Endothelial cell of umbilical vein (primary cell): ENCODE data around the gene MED25. TPM values are rescaled to one million over a fixed set of nuclear protein-coding genes. Genes with fewer than 3 reads are reported as not detected.

Experiments used
- BruUV-seq: library from RNA; stranded (reverse); fragments of 400-500 nt; replicated peaks from 2 replicates; lab custom pipeline; 2021; lab: Mats Ljungman, UMichigan
- CTCF ChIA-PET: fragments of 300-600, 350-600 bp; sonication (Branson Sonifier 250); formaldehyde crosslinking; loops from one replicate; lab custom pipeline; 2021; ENCODE audit warnings: antibody characterized with exemption, inconsistent platforms; lab: Charles Lee
- POLR2A ChIA-PET: fragments of 300-600, 350-600 bp; sonication (Branson Sonifier 250); formaldehyde crosslinking; loops from one replicate; lab custom pipeline; 2021; ENCODE audit warnings: antibody characterized with exemption, inconsistent platforms; lab: Charles Lee
- DNase-seq: peaks from one replicate; pipeline ENCODE4 v3.0.0-alpha.2; 2011; ENCODE audit warnings: low read depth, low spot score
- FAIRE-seq: peaks from 2 replicates; lab custom pipeline; 2011; peaks lifted over from hg19 to GRCh38; lab: Jason Lieb, UNC
- H2AFZ ChIP-seq: 2 replicates; pipeline ENCODE4 v1.6.0; 2012; ENCODE audit warnings: low read depth, low read length, control low read depth, inconsistent platforms
- H3K27ac ChIP-seq: 2 replicates; pipeline ENCODE4 v1.5.1; 2011; ENCODE audit warnings: low read depth, mild to moderate bottlenecking, control low read depth, low read length, moderate library complexity; ENCODE audit not compliant: insufficient read depth
- H3K27me3 ChIP-seq, 2 experiments: 2 replicates each; pipeline versions ENCODE4 v1.6.0 to v1.6.1; 2011; ENCODE audit warnings: low read length in 2 of 2, mixed read lengths in 1 of 2; ENCODE audit not compliant: control insufficient read depth in 2 of 2, insufficient read depth in 2 of 2
- H3K36me3 ChIP-seq, 2 experiments: 2 replicates in 1 of 2; 3 replicates in 1 of 2; pipeline ENCODE4 v1.5.1; 2011; ENCODE audit warnings: low read length in 2 of 2, mild to moderate bottlenecking in 1 of 2, moderate library complexity in 1 of 2; ENCODE audit not compliant: control insufficient read depth in 2 of 2, insufficient read depth in 2 of 2; ENCODE audit errors: extremely low read depth in 1 of 2
- H3K4me1 ChIP-seq: 3 replicates; pipeline ENCODE4 v1.5.1; 2011; ENCODE audit warnings: mild to moderate bottlenecking, low read length; ENCODE audit not compliant: control insufficient read depth, insufficient read depth; ENCODE audit errors: extremely low read depth
- H3K4me2 ChIP-seq: 2 replicates; pipeline ENCODE4 v1.6.1; 2011; ENCODE audit warnings: low read length, control low read depth, mixed read lengths; ENCODE audit not compliant: insufficient read depth
- H3K4me3 ChIP-seq, 3 experiments: fragments of 200-600 bp in 1 of 3; sonication (generic), shearing (Covaris generic) in 1 of 3; replicated peaks in 1 of 3; 2 replicates each; pipeline ENCODE4 v1.5.1; 2011 to 2016; ENCODE audit warnings: control low read depth in 3 of 3, low read length in 3 of 3, mild to moderate bottlenecking in 2 of 3, inconsistent platforms in 1 of 3, low read depth in 1 of 3, moderate library complexity in 1 of 3; ENCODE audit not compliant: insufficient read depth in 1 of 3
- H3K79me2 ChIP-seq: 2 replicates; pipeline ENCODE4 v1.6.0; 2012; ENCODE audit warnings: low read length, inconsistent platforms; ENCODE audit not compliant: control insufficient read depth, insufficient read depth
- H3K9ac ChIP-seq: replicated peaks from 2 replicates; pipeline ENCODE3; 2011; ENCODE audit warnings: low read length, control low read depth; ENCODE audit not compliant: insufficient read depth; ENCODE audit errors: extremely low read depth
- H3K9me1 ChIP-seq: replicated peaks from 3 replicates; pipeline ENCODE4 v1.6.0; 2011; ENCODE audit warnings: mild to moderate bottlenecking, low read length; ENCODE audit not compliant: control insufficient read depth, insufficient read depth; ENCODE audit errors: extremely low read depth
- H3K9me3 ChIP-seq: replicated peaks from 2 replicates; pipeline ENCODE4 v1.5.1; 2012; ENCODE audit warnings: low read length, inconsistent platforms; ENCODE audit not compliant: control insufficient read depth, insufficient read depth
- H4K20me1 ChIP-seq: replicated peaks from 2 replicates; pipeline ENCODE3; 2011; ENCODE audit warnings: mild to moderate bottlenecking, low read length; ENCODE audit not compliant: control insufficient read depth, insufficient read depth; ENCODE audit errors: extremely low read depth
- EZH2 ChIP-seq: IDR thresholded peaks from 2 replicates; pipeline ENCODE4 v1.6.1; 2012; ENCODE audit warnings: borderline replicate concordance, low read depth, mild to moderate bottlenecking, moderate library complexity, low read length, inconsistent platforms; ENCODE audit not compliant: severe bottlenecking
- FOS ChIP-seq: IDR thresholded peaks from 2 replicates; pipeline ENCODE4 v1.6.1; 2011; ENCODE audit warnings: mild to moderate bottlenecking, low read length, moderate library complexity, borderline replicate concordance; ENCODE audit not compliant: insufficient read depth
- JUN ChIP-seq: IDR thresholded peaks from 2 replicates; pipeline ENCODE4 v1.6.1; 2011; ENCODE audit warnings: borderline replicate concordance, low read depth; ENCODE audit not compliant: insufficient read length, insufficient read depth
- dilution Hi-C: fragments of 300-500 bp; cut with MboI; formaldehyde crosslinking; loops from one replicate; pipeline ENCODE4 v1.15.0; 2019; ENCODE audit warnings: low sequenced_read_pairs; ENCODE audit not compliant: extremely low pct_ligation_motif_present
- intact Hi-C: fragments of 100-400 bp; cut with micrococcal nuclease; formaldehyde crosslinking; loops from one replicate; pipeline ENCODE4 v1.10.0; 2022
- polyA plus RNA-seq, 4 experiments: library from polyadenylated mRNA; depleted of rRNA in 3 of 4; stranded (reverse) in 3 of 4; unstranded in 1 of 4; fragments of >200 nt; gene quantifications; 2 replicates each; pipeline versions ENCODE4 v1.2.1 to v1.2.3, GENCODE V29; 2011 to 2012; ENCODE audit warnings: missing spikeins in 1 of 4
- total RNA-seq: library from RNA; stranded (reverse); gene quantifications from 2 replicates; pipeline ENCODE4 v1.2.3, GENCODE V29; 2021
- TF ChIP-seq, protein P1 (sequence below), 2 donors: IDR thresholded peaks; 1 replicate in 1 of 2; 2 replicates in 1 of 2; pipeline ENCODE4 v1.5.1; 2011; ENCODE audit warnings: low read length in 2 of 2, mild to moderate bottlenecking in 2 of 2, moderate library complexity in 2 of 2, control low read depth in 1 of 2, inconsistent platforms in 1 of 2, low read depth in 1 of 2; ENCODE audit not compliant: insufficient read depth in 1 of 2; ENCODE audit errors: extremely low read depth in 1 of 2

The MED25 gene
- total and polyA plus RNA-seq, 2 donors (not counting 3 experiments of a cell fraction or from before 2014, with no cell fraction given), result 31.7 to 62.9 TPM

DNA sequence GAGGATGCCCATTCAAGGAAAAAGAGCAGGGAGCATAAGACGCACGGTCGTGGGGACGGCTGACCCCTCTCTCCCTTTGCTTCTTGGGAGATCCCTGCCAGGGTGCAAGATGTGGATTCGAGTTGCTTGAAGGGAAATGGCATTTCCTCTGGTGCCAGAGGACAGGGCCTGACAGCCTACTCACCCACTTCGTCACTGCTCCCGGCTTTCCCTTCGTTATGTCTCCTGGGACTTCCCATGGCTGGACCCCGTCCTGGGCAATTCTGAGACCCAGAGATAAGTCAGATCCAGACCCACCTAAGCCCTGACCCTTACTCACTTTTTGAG lies 60.6 kb downstream of the MED25 start:
- intact Hi-C loops, result loop anchor here (1.0 to 5.0 kb wide), 2 partner anchors 12 to 426 kb away; partner anchors contain the start of genes ALDH16A1 and PIH1D1
- peak overlapping the region in 1 of 3 experiments; percentile 70 for H3K4me3 ChIP-seq
- no TSS peak for BruUV-seq
- ChIA-PET CTCF (no interaction called here), POLR2A (no interaction called here)
- FAIRE-seq (no peak), DNase-seq (no peak)
- H3K27ac ChIP-seq, result no peak overlapping the region
- H2AFZ ChIP-seq, result no peak overlapping the region
- peaks cover 10 to 36% of the 10 kb centered on the region in 2 experiments for H3K36me3 ChIP-seq
- H4K20me1 ChIP-seq, result no peaks in the 10 kb centered on the region
- peaks cover 14% of the 10 kb centered on the region for H3K4me1 ChIP-seq
- H3K9me3 ChIP-seq, result no peaks in the 10 kb centered on the region
- peak overlapping the region; percentile 83 for H3K4me2 ChIP-seq
- H3K9ac ChIP-seq, result no peak overlapping the region
- no peak for TF ChIP-seq JUN
- TF ChIP-seq, protein P1, sequence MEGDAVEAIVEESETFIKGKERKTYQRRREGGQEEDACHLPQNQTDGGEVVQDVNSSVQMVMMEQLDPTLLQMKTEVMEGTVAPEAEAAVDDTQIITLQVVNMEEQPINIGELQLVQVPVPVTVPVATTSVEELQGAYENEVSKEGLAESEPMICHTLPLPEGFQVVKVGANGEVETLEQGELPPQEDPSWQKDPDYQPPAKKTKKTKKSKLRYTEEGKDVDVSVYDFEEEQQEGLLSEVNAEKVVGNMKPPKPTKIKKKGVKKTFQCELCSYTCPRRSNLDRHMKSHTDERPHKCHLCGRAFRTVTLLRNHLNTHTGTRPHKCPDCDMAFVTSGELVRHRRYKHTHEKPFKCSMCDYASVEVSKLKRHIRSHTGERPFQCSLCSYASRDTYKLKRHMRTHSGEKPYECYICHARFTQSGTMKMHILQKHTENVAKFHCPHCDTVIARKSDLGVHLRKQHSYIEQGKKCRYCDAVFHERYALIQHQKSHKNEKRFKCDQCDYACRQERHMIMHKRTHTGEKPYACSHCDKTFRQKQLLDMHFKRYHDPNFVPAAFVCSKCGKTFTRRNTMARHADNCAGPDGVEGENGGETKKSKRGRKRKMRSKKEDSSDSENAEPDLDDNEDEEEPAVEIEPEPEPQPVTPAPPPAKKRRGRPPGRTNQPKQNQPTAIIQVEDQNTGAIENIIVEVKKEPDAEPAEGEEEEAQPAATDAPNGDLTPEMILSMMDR (IDR thresholded peaks at IDR 0.05; ENCODE audit: extremely low read depth in 1 of 2, insufficient read depth in 1 of 2, low read depth in 1 of 2, low read length in 2 of 2), result no peak
- no peak for TF ChIP-seq EZH2
- no peaks in the 10 kb centered on the region for H3K27me3 ChIP-seq
- peaks cover 18% of the 10 kb centered on the region for H3K79me2 ChIP-seq
- no peaks in the 10 kb centered on the region for H3K9me1 ChIP-seq
- dilution Hi-C loops, result no loop called here

DNA sequence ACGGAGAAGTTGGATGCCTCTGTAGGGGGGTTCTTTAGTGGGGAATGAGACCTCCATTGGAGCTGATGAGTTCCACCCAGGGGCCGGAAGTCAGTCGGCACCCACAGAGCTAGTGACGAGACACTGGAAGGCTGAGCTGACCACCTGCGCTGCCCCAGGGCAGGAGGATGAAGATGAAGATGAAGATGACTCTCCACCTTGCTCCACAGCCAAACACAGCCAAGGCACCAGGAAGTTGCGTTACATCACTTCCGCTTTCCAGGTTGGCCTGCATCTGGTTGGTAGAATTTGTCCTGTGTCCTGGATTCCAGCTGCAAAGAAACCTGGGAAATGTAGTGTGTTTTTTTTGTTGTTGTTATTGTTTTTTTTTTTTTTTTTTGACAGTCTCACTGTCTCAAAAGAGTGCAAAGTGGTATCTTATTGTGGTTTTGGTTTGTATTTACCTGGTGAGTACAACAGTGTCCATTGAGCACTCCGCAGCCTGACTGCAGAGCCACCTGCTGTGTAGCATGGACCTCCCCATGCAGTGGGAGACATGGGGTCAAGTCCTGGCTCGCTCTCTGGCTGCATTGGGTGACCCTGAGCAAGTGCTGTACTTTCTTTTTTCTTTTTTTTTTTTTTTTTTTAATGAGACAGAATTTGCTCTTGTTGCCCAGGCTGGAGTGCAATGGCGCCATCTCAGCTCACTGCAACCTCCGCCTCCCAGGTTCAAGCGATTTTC lies 61.3 kb downstream of the MED25 start:
- no peak overlapping the region for H3K9ac ChIP-seq
- intact Hi-C loops, result loop anchor here (5.0 kb wide), 1 partner anchor 427 kb away; the partner anchor contains the start of genes ALDH16A1 and PIH1D1
- no peak overlapping the region for H3K27ac ChIP-seq
- no peak overlapping the region for H2AFZ ChIP-seq
- H3K27me3 ChIP-seq, result no peaks in the 10 kb centered on the region
- H3K36me3 ChIP-seq, result peaks cover 15 to 40% of the 10 kb centered on the region in 2 experiments
- H3K9me3 ChIP-seq, result no peaks in the 10 kb centered on the region
- no peak overlapping the region for H3K4me3 ChIP-seq
- dilution Hi-C loops, result no loop called here
- no peaks in the 10 kb centered on the region for H3K9me1 ChIP-seq
- peaks cover 14% of the 10 kb centered on the region for H3K4me1 ChIP-seq
- H4K20me1 ChIP-seq, result no peaks in the 10 kb centered on the region
- ChIA-PET POLR2A (interaction anchor here (0.6 kb wide), 1 partner anchor 17 kb away, joined by 3 read pairs; the partner anchor contains the start of gene IL4I1), CTCF (no interaction called here)
- peaks cover 15% of the 10 kb centered on the region for H3K79me2 ChIP-seq
- FAIRE-seq (peak; percentile 46), DNase-seq (no peak)
- BruUV-seq, result no TSS peak
- no peak overlapping the region for H3K4me2 ChIP-seq
- no peak for TF ChIP-seq FOS
